Thymus (tissue), 11 donors: ENCODE results near the gene C1orf87. TPM values are rescaled to one million over a fixed set of nuclear protein-coding genes. Genes with fewer than 3 reads are reported as not detected.

ENCODE experiments used
- DNase-seq, 9 donors: peaks; one replicate each; pipeline ENCODE4 v3.0.0-alpha.2; 2013; ENCODE audit warnings: low spot score in 9 of 9, low read depth in 6 of 9, missing footprints in 1 of 9
- H3K27ac ChIP-seq, 2 donors: one replicate each; pipeline ENCODE4 v1.5.1; 2013; ENCODE audit warnings: control low read depth in 1 of 2, low read depth in 1 of 2, low read length in 1 of 2, mild to moderate bottlenecking in 1 of 2, moderate library complexity in 1 of 2
- H3K27me3 ChIP-seq, 2 donors: one replicate each; pipeline ENCODE4 v1.5.1; 2013; ENCODE audit warnings: low read length in 1 of 2; ENCODE audit not compliant: control insufficient read depth in 2 of 2, insufficient read depth in 1 of 2
- H3K36me3 ChIP-seq, 2 donors: one replicate each; pipeline ENCODE4 v1.5.1; 2013; ENCODE audit warnings: low read length in 1 of 2, mild to moderate bottlenecking in 1 of 2, moderate library complexity in 1 of 2; ENCODE audit not compliant: control insufficient read depth in 2 of 2, insufficient read depth in 2 of 2
- H3K4me1 ChIP-seq, 2 donors: one replicate each; pipeline ENCODE4 v1.5.1; 2013; ENCODE audit warnings: low read length in 2 of 2; ENCODE audit not compliant: control insufficient read depth in 2 of 2, insufficient read depth in 2 of 2
- H3K4me3 ChIP-seq, 2 donors: one replicate each; pipeline ENCODE4 v1.5.1; 2013; ENCODE audit warnings: low read length in 2 of 2, control low read depth in 1 of 2, mild to moderate bottlenecking in 1 of 2
- H3K9me3 ChIP-seq, 2 donors: one replicate each; pipeline ENCODE4 v1.5.1; 2013; ENCODE audit warnings: low read length in 1 of 2, mild to moderate bottlenecking in 1 of 2; ENCODE audit not compliant: control insufficient read depth in 2 of 2, insufficient read depth in 1 of 2
- WGBS: extraction: QIAGEN DNeasy Blood & Tissue Kit; methylation state at CpG from one replicate; pipeline ENCODE4 v1.1.7; 2013; 5-methylcytosine and 5-hydroxymethylcytosine counted together
- polyA plus RNA-seq: library from polyadenylated mRNA; stranded (reverse); fragments of 200-250 nt; gene quantifications from one replicate; pipeline ENCODE4 v1.2.3, GENCODE V29; 2013
- total RNA-seq: library from RNA; stranded (reverse); fragments of 120-200 nt; gene quantifications from one replicate; pipeline ENCODE4 v1.2.4, GENCODE V29; 2013
- donor health status: healthy.

The C1orf87 gene
- total and polyA plus RNA-seq, 2 donors, result 0.09 to 0.11 TPM

- Histone ChIP-seq H3K4me3 (no peak overlapping the region), H3K27ac (no peak overlapping the region), H3K27me3 (no peaks in the 10 kb centered on the region), H3K36me3 (no peaks in the 10 kb centered on the region), H3K9me3 (peaks cover 0 to 3% of the 10 kb centered on the region in 2 donors), H3K4me1 (no peaks in the 10 kb centered on the region)
- WGBS, result 93% methylated on average over 4 of the region's 4 CpGs
- DNase-seq, result no peak
Observed at GRCh38 chr1:60017508-60018205, 55.9 kb downstream of the C1orf87 start.

GRCh38 chr1:60010690-60011089 lies 62.9 kb downstream of the C1orf87 start:
- Histone ChIP-seq H3K27me3 (no peaks in the 10 kb centered on the region), H3K4me1 (no peaks in the 10 kb centered on the region), H3K27ac (no peak overlapping the region), H3K9me3 (no peaks in the 10 kb centered on the region), H3K36me3 (no peaks in the 10 kb centered on the region), H3K4me3 (no peak overlapping the region)
- WGBS, result 85% methylated on average over 1 of the region's 1 CpG
- DNase-seq, result no peak

GRCh38 chr1:60008500-60008899 lies 65.1 kb downstream of the C1orf87 start:
- no peak for DNase-seq
- Histone ChIP-seq H3K4me3 (no peak overlapping the region), H3K27me3 (no peaks in the 10 kb centered on the region), H3K4me1 (no peaks in the 10 kb centered on the region), H3K36me3 (no peaks in the 10 kb centered on the region), H3K9me3 (no peaks in the 10 kb centered on the region), H3K27ac (no peak overlapping the region)
- 90% methylated on average over 4 of the region's 4 CpGs for WGBS

- no peaks in the 10 kb centered on the region for H3K27me3 ChIP-seq
- 93% methylated on average over 3 of the region's 3 CpGs for whole genome bisulfite sequencing
- H3K4me1 ChIP-seq, result no peaks in the 10 kb centered on the region
Observed at GRCh38 chr1:60000625-60001024, 72.9 kb downstream of the C1orf87 start.

GRCh38 chr1:59999746-60000145 lies 73.8 kb downstream of the C1orf87 start:
- H3K4me3 ChIP-seq, result no peak overlapping the region
- H3K9me3 ChIP-seq, result no peaks in the 10 kb centered on the region
- no peaks in the 10 kb centered on the region for H3K27me3 ChIP-seq
- DNase-seq, result no peak
- no peaks in the 10 kb centered on the region for H3K4me1 ChIP-seq
- H3K27ac ChIP-seq, result no peak overlapping the region
- 93% methylated on average over 2 of the region's 2 CpGs for WGBS
- no peaks in the 10 kb centered on the region for H3K36me3 ChIP-seq

More at GRCh38 chr1:60000625-60001024, 72.9 kb downstream of the C1orf87 start:
- no peak overlapping the region for H3K27ac ChIP-seq
- H3K9me3 ChIP-seq, result no peaks in the 10 kb centered on the region
- no peak overlapping the region for H3K4me3 ChIP-seq
- no peak for DNase-seq
- H3K36me3 ChIP-seq, result no peaks in the 10 kb centered on the region

- DNase-seq, result no peak
- H3K4me1 ChIP-seq, result no peaks in the 10 kb centered on the region
- H3K27ac ChIP-seq, result no peak overlapping the region
- H3K9me3 ChIP-seq, result no peaks in the 10 kb centered on the region
- no peaks in the 10 kb centered on the region for H3K27me3 ChIP-seq
- WGBS, result 97% methylated on average over 3 of the region's 3 CpGs
- H3K4me3 ChIP-seq, result no peak overlapping the region
- no peaks in the 10 kb centered on the region for H3K36me3 ChIP-seq
Observed at GRCh38 chr1:59999006-59999405, 74.6 kb downstream of the C1orf87 start.

- H3K4me1 ChIP-seq, result no peaks in the 10 kb centered on the region
- DNase-seq, result no peak
- H3K9me3 ChIP-seq, result no peaks in the 10 kb centered on the region
- 76% methylated on average over 2 of the region's 2 CpGs for WGBS
- no peak overlapping the region for H3K27ac ChIP-seq
- no peaks in the 10 kb centered on the region for H3K36me3 ChIP-seq
- no peak overlapping the region for H3K4me3 ChIP-seq
- no peaks in the 10 kb centered on the region for H3K27me3 ChIP-seq
Observed at GRCh38 chr1:59997479-59998115, 76.0 kb downstream of the C1orf87 start.

GRCh38 chr1:59994302-59995198 lies 79.0 kb downstream of the C1orf87 start:
- Histone ChIP-seq H3K4me3 (no peak overlapping the region), H3K9me3 (no peaks in the 10 kb centered on the region), H3K27me3 (no peaks in the 10 kb centered on the region), H3K27ac (no peak overlapping the region), H3K36me3 (no peaks in the 10 kb centered on the region), H3K4me1 (no peaks in the 10 kb centered on the region)
- DNase-seq, result no peak
- 92% methylated on average over 4 of the region's 4 CpGs for WGBS
